ENCODE results near the gene ZMIZ1. TPM values are rescaled to one million over a fixed set of nuclear protein-coding genes. Genes with fewer than 3 reads are reported as not detected.
"Not testable (repeated sequence)": the region's sequence is repeated elsewhere in the genome, so short reads cannot be mapped to it uniquely, and the experiment has no call there.

ZMIZ1 gene
- polyA plus RNA-seq, 1 donor from 2014 or later: 4.6 TPM

GRCh38 chr10:79322616-79323543 is 254.1 kb downstream of the ZMIZ1 start:
- Mint-ChIP-seq H3K4me3 (peak overlapping the region in 2 of 4 donors; percentile 24 to 58), H3K9me3 (peaks cover 0 to 4% (median 0%) of the 10 kb centered on the region in 3 donors), H3K27ac (peak overlapping the region in 2 of 3 donors; percentile 16 to 87), H3K27me3 (no peaks in the 10 kb centered on the region), H3K36me3 (no peaks in the 10 kb centered on the region), H3K4me1 (peaks cover 15 to 23% (median 22%) of the 10 kb centered on the region in 3 donors)

GRCh38 chr10:79323602-79324001 is 254.8 kb downstream of the ZMIZ1 start:
- no peaks in the 10 kb centered on the region for H3K36me3 Mint-ChIP-seq
- H3K27me3 Mint-ChIP-seq: no peaks in the 10 kb centered on the region
- H3K4me3 Mint-ChIP-seq: peak overlapping the region in 1 of 4 donors; percentile 58
- H3K9me3 Mint-ChIP-seq: peaks cover 0 to 4% (median 0%) of the 10 kb centered on the region in 3 donors
- H3K27ac Mint-ChIP-seq: peak overlapping the region in 1 of 3 donors; percentile 74
- H3K4me1 Mint-ChIP-seq: peaks cover 13 to 19% (median 18%) of the 10 kb centered on the region in 3 donors

DNA sequence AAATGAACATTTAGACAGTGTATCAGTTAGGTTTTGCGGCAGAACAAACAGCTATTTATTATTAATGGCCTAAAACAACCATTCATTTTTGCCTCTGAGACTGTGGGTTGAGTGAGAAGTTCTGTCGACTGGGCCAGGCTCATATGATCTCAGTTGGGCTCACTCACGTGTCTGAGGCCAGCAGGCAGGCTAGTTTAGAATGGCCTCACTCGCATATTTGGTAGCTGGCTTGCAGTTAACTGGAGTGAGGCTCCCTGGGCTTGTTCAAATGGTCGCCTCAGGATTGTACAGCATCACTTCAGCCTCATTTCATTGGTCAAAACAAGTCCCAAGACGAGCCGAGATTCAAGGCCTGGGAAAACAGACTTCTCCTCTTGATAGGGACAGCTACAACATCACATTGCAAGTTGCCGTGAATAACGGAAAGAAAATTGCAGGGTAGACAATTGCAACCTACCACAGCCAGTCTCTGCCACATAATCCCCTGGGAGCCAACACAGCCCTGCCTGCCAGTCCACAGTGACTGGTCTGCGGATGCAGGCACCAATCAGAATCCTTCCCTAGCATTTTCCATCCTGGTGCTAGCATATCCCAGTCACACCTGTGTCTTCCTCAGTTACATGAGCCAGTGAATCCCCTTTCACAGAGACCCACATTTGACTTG is 255.4 kb downstream of the ZMIZ1 start:
- Mint-ChIP-seq H3K9me3 (no peaks in the 10 kb centered on the region), H3K36me3 (no peaks in the 10 kb centered on the region), H3K27ac (peak overlapping the region in 1 of 3 donors; percentile 50), H3K27me3 (no peaks in the 10 kb centered on the region), H3K4me1 (peaks cover 13 to 18% (median 15%) of the 10 kb centered on the region in 3 donors), H3K4me3 (no peak overlapping the region)

DNA sequence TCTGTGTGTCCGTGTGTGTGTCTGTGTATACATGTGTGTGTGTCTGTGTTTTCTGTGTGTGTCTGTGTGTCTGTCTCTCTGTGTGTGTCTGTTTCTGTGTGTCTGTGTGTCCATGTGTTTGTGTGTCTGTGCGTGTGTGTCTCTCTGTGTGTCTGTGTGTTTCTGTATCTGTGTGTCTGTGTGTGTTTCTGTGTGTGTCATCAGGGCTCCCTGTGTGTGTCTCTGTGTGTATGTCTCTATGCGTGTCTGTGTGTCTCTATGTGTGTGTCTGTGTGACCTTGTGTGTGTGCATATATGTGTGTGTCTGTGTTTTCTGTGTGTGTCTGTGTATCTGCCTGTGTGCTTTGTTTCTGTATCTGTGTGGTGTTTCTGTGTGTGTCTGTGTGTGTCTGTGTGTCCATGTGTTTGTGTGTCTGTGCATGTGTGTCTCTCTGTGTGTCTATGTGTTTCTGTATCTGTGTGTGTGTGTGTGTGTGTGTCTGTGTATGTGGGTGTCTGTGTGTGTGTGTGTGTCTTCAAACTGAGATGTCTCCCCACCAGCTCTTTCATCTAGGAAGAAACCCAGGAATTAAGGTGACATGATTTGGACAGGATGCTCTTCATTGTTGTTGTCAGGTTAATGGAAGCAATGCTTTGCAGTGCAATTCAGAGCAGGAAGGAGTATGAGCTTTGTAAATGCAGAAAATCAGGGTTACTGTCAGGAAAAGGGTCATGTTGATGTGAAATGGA is 257.8 kb downstream of the ZMIZ1 start:
- no peak overlapping the region for H3K4me3 Mint-ChIP-seq
- H3K4me1 Mint-ChIP-seq: peaks cover 14 to 19% (median 18%) of the 10 kb centered on the region in 3 donors
- H3K36me3 Mint-ChIP-seq: no peaks in the 10 kb centered on the region
- no peaks in the 10 kb centered on the region for H3K27me3 Mint-ChIP-seq
- no peaks in the 10 kb centered on the region for H3K9me3 Mint-ChIP-seq
- no peak overlapping the region for H3K27ac Mint-ChIP-seq

DNA sequence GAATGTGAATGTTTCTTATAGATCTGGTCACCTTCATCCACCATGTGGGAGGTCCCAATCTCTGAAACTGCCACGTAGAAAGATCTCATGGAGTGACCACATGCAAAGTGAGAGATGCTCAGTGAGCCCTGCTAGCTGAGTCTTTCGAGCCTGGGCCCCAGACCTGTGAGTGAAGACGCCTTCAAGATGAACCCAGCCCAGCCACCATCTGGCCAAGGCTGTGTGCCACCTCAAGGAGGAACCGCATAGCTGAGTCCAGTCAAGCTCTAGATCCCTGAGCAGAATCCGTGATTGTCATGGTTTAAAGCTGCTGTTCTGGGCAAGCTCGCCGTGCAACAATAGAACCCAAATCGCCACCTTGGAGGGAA is 258.3 kb downstream of the ZMIZ1 start:
- Mint-ChIP-seq H3K9me3 (no peaks in the 10 kb centered on the region), H3K4me3 (no peak overlapping the region), H3K27me3 (no peaks in the 10 kb centered on the region), H3K36me3 (no peaks in the 10 kb centered on the region), H3K27ac (no peak overlapping the region), H3K4me1 (peaks cover 19 to 24% (median 23%) of the 10 kb centered on the region in 3 donors)

DNA sequence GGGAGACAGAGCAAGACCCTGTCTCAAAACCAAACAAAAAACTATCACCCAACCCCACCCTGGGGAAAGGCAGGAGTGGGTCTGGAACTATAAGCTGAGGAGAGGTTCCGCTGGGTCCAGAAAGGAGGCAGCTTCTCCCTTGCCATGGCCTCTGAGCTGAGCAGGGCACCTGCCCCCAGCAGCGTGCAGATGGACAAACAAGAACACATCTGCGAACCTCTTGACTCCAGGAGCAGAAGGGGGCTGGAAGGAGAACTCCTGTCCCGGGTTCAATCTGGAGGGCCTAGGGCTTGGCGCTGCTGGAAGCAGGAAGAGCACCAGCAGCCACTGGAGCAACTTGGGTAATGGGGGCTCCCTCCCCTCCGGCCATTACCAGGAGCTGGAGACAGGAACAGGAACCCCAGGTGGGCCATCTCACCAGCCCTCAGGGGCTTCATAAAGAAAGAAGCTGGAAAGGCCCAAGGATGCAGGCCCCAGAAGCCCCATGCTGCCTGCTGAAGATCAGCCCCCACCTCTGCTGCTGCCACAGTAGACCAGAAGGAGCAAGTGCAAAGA is 259.5 kb downstream of the ZMIZ1 start:
- no peaks in the 10 kb centered on the region for H3K27me3 Mint-ChIP-seq
- no peaks in the 10 kb centered on the region for H3K36me3 Mint-ChIP-seq
- no peaks in the 10 kb centered on the region for H3K9me3 Mint-ChIP-seq
- no peak overlapping the region for H3K27ac Mint-ChIP-seq
- H3K4me1 Mint-ChIP-seq: peaks cover 13 to 17% (median 15%) of the 10 kb centered on the region in 3 donors
- H3K4me3 Mint-ChIP-seq: no peak overlapping the region

DNA sequence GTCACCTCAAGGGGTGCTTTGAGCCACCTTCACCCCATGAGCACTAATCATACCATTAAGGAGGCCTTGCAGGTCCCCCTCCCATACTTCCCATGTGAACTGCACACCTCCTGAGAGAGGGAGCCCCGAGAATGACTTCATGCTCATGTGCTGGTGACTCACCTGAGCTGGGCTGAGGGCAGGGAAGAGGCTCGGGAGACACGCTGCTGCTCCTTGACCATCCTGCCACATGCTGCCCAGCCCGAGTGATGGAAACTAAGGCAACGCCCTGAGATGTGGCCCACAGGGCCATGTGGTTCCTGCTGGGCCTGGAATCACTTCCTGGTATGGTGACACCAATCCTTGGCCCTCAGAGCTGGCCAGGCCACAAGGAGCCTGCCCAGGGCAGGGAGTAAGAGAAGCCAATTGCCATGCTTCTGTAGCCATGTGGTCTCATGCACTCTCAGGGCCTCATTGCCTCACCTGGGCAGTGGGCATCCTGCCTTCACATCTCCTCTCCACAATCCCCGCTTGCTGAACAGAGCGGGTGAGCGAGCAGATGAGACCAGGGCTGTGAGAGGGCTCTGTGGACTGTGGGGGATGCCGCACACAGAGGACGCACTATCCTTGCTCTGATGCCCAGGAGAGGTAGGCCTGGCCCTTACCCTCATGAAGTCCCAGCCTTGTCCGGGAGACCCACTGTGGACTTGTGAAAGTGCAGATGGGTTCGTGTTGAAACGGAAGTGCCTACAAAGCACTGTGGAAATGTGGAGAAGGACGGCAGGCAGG is 260.2 kb downstream of the ZMIZ1 start:
- H3K9me3 Mint-ChIP-seq: no peaks in the 10 kb centered on the region
- no peak overlapping the region for H3K4me3 Mint-ChIP-seq
- no peak overlapping the region for H3K27ac Mint-ChIP-seq
- H3K27me3 Mint-ChIP-seq: no peaks in the 10 kb centered on the region
- H3K36me3 Mint-ChIP-seq: no peaks in the 10 kb centered on the region
- H3K4me1 Mint-ChIP-seq: peaks cover 7 to 14% (median 13%) of the 10 kb centered on the region in 3 donors

- Mint-ChIP-seq H3K4me3 (no peak overlapping the region), H3K4me1 (peaks cover 7 to 13% (median 8%) of the 10 kb centered on the region in 3 donors), H3K36me3 (no peaks in the 10 kb centered on the region), H3K27ac (peak overlapping the region in 1 of 3 donors; percentile 57), H3K27me3 (no peaks in the 10 kb centered on the region), H3K9me3 (no peaks in the 10 kb centered on the region)
Measured at GRCh38 chr10:79329529-79329928, 260.8 kb downstream of the ZMIZ1 start.

GRCh38 chr10:79331226-79331625 is 262.5 kb downstream of the ZMIZ1 start:
- peak overlapping the region in 2 of 3 donors; percentile 37 to 86 for H3K27ac Mint-ChIP-seq
- no peaks in the 10 kb centered on the region for H3K27me3 Mint-ChIP-seq
- peaks cover 7 to 14% (median 8%) of the 10 kb centered on the region in 3 donors for H3K4me1 Mint-ChIP-seq
- H3K4me3 Mint-ChIP-seq: no peak overlapping the region
- no peaks in the 10 kb centered on the region for H3K9me3 Mint-ChIP-seq
- H3K36me3 Mint-ChIP-seq: peaks cover under 1% of the 10 kb centered on the region

DNA sequence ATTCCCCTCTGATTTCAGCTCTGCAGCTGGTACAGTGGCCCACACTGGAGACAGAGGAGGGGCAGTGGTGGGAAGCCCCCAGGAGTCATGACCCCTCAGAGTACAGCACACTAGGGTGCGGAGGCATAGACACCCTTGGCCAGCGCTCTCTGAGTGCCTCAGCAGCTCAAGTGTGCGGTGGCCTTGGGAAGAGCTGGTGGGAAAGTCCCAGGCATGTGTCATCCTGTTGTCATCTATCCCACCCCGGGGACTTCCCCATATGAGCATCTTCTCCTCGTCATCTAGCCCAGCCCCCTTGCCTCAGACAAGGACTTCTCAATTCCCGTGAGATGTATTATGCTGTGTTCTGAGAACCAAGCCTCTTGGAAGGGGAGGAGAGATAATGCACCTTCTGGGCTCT is 262.9 kb downstream of the ZMIZ1 start:
- Mint-ChIP-seq H3K9me3 (no peaks in the 10 kb centered on the region), H3K27ac (peak overlapping the region in 2 of 3 donors; percentile 58 to 86), H3K4me3 (peak overlapping the region in 1 of 4 donors; percentile 68), H3K4me1 (peaks cover 7 to 14% (median 8%) of the 10 kb centered on the region in 3 donors), H3K27me3 (no peaks in the 10 kb centered on the region), H3K36me3 (peaks cover 2% of the 10 kb centered on the region)

- H3K27ac Mint-ChIP-seq: not testable (repeated sequence)
- H3K4me1 Mint-ChIP-seq: peaks cover 7 to 14% (median 8%) of the 10 kb centered on the region in 3 donors
Measured at GRCh38 chr10:79332610-79333315, 264.0 kb downstream of the ZMIZ1 start.

DNA sequence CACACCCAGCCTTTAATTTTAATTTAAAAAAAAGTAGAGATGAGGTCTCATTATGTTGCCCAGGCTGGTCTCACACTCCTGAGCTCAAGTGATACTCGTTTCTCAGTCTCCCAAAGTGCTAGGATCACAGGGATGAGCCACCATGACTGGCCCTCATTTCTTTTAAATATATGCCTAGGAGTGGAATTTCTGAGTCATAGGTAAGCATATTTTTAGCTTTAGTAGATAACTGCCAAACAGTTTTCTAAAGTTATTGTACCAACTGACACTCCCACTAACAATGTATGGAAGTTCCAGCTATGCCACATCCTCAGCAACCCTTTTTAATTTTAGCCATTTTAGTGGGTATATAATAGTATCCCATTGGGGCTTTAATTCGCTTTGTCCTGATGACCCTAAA is 264.7 kb downstream of the ZMIZ1 start:
- H3K27ac Mint-ChIP-seq: no peak overlapping the region
- H3K9me3 Mint-ChIP-seq: no peaks in the 10 kb centered on the region
- peaks cover 7 to 14% (median 8%) of the 10 kb centered on the region in 3 donors for H3K4me1 Mint-ChIP-seq
- no peak overlapping the region for H3K4me3 Mint-ChIP-seq
- H3K27me3 Mint-ChIP-seq: no peaks in the 10 kb centered on the region
- peaks cover 2% of the 10 kb centered on the region for H3K36me3 Mint-ChIP-seq

More at GRCh38 chr10:79332610-79333315, 264.0 kb downstream of the ZMIZ1 start:
- not testable (repeated sequence) for H3K36me3 Mint-ChIP-seq, H3K4me3 Mint-ChIP-seq, H3K9me3 Mint-ChIP-seq, H3K27me3 Mint-ChIP-seq

- no peak overlapping the region for H3K27ac Mint-ChIP-seq
- H3K27me3 Mint-ChIP-seq: no peaks in the 10 kb centered on the region
- peaks cover 2% of the 10 kb centered on the region for H3K36me3 Mint-ChIP-seq
- no peaks in the 10 kb centered on the region for H3K9me3 Mint-ChIP-seq
- H3K4me1 Mint-ChIP-seq: peaks cover 7 to 14% (median 8%) of the 10 kb centered on the region in 3 donors
- no peak overlapping the region for H3K4me3 Mint-ChIP-seq
Measured at GRCh38 chr10:79334573-79334972, 265.8 kb downstream of the ZMIZ1 start.

Measured in IgD-negative memory B cell (primary cell).